Thyroid gland (tissue), 4 donors: ENCODE results near the gene PAWR.

Experiments used
- POLR2A ChIP-seq, 2 donors: fragments of 450-650 bp; IDR thresholded peaks; one replicate each; pipeline ENCODE4 v1.6.1; 2017; ENCODE audit warnings: antibody characterized with exemption in 2 of 2, mild to moderate bottlenecking in 2 of 2, moderate library complexity in 1 of 2
- TF ChIP-seq, protein P1 (sequence below), 6 experiments: fragments of 200-600 bp in 3 of 6; fragments of 450-650 bp in 3 of 6; sonication (generic) in 3 of 6; IDR thresholded peaks; one replicate each; pipeline ENCODE4 v1.5.1; 2016 to 2019; ENCODE audit warnings: antibody characterized with exemption in 6 of 6, mild to moderate bottlenecking in 2 of 6, inconsistent platforms in 1 of 6, moderate library complexity in 1 of 6

DNA sequence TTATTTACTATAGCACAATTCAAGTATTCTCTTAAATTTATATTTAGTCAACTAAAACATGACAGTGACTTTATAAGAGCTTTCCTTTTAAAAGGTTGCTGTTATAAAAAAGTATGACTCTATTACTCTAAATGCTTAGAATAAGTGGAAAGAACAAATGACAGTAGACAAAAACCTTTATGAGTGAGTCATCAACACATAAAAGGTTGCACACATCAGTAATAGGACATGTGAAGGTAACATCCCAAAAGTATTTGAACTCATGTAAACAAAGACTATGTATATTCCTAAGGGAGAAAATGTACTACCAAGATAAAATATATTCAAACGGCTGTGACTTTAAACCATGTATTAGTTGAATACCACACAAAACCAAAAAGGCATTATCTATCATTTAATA lies 98.8 kb downstream of the PAWR start:
- TF ChIP-seq, protein P1, sequence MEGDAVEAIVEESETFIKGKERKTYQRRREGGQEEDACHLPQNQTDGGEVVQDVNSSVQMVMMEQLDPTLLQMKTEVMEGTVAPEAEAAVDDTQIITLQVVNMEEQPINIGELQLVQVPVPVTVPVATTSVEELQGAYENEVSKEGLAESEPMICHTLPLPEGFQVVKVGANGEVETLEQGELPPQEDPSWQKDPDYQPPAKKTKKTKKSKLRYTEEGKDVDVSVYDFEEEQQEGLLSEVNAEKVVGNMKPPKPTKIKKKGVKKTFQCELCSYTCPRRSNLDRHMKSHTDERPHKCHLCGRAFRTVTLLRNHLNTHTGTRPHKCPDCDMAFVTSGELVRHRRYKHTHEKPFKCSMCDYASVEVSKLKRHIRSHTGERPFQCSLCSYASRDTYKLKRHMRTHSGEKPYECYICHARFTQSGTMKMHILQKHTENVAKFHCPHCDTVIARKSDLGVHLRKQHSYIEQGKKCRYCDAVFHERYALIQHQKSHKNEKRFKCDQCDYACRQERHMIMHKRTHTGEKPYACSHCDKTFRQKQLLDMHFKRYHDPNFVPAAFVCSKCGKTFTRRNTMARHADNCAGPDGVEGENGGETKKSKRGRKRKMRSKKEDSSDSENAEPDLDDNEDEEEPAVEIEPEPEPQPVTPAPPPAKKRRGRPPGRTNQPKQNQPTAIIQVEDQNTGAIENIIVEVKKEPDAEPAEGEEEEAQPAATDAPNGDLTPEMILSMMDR (IDR thresholded peaks at IDR 0.05): no peak
- TF ChIP-seq POLR2A (IDR thresholded peaks at IDR 0.05): no peak
